Chondrocyte (in vitro differentiated cells): ENCODE results near the gene SUN1. TPM values are rescaled to one million over a fixed set of nuclear protein-coding genes. Genes with fewer than 3 reads are reported as not detected.
"Not testable (repeated sequence)": the region's sequence is repeated elsewhere in the genome, so short reads cannot be mapped to it uniquely, and the experiment has no call there.

Experiments used
- DNase-seq: peaks from one replicate; pipeline ENCODE4 v3.0.0; 2021; ENCODE audit warnings: mixed read lengths, low spot score
- H3K27ac Mint-ChIP-seq: one replicate; pipeline ENCODE4 v1.8.0; 2021; ENCODE audit warnings: mild to moderate bottlenecking, moderate library complexity, mixed read lengths; ENCODE audit not compliant: unreplicated experiment
- H3K27me3 Mint-ChIP-seq: 2 replicates; pipeline ENCODE4 v1.8.0; 2021; ENCODE audit warnings: low read depth, mixed read lengths
- H3K36me3 Mint-ChIP-seq: 2 replicates; pipeline ENCODE4 v1.8.0; 2021; ENCODE audit warnings: low read depth, mixed read lengths
- H3K4me1 Mint-ChIP-seq: 2 replicates; pipeline ENCODE4 v1.8.0; 2021; ENCODE audit warnings: low read depth, mild to moderate bottlenecking, mixed read lengths
- H3K4me3 Mint-ChIP-seq: one replicate; pipeline ENCODE4 v1.8.0; 2021; ENCODE audit warnings: mild to moderate bottlenecking, moderate library complexity, mixed read lengths; ENCODE audit not compliant: unreplicated experiment
- H3K9me3 Mint-ChIP-seq: 2 replicates; pipeline ENCODE4 v1.8.0; 2021; ENCODE audit warnings: low read depth, mixed read lengths
- total RNA-seq: library from RNA; stranded (reverse); gene quantifications from 3 replicates; pipeline ENCODE4 v1.2.1, GENCODE V29; 2021
- TF ChIP-seq, protein P1 (sequence below): fragments of 200-600 bp; sonication (generic); IDR thresholded peaks from 2 replicates; pipeline ENCODE4 v1.5.0; 2021; ENCODE audit warnings: antibody characterized with exemption, mild to moderate bottlenecking, moderate library complexity

SUN1 gene
- total RNA-seq, 1 donor from 2014 or later = 134 TPM

DNA sequence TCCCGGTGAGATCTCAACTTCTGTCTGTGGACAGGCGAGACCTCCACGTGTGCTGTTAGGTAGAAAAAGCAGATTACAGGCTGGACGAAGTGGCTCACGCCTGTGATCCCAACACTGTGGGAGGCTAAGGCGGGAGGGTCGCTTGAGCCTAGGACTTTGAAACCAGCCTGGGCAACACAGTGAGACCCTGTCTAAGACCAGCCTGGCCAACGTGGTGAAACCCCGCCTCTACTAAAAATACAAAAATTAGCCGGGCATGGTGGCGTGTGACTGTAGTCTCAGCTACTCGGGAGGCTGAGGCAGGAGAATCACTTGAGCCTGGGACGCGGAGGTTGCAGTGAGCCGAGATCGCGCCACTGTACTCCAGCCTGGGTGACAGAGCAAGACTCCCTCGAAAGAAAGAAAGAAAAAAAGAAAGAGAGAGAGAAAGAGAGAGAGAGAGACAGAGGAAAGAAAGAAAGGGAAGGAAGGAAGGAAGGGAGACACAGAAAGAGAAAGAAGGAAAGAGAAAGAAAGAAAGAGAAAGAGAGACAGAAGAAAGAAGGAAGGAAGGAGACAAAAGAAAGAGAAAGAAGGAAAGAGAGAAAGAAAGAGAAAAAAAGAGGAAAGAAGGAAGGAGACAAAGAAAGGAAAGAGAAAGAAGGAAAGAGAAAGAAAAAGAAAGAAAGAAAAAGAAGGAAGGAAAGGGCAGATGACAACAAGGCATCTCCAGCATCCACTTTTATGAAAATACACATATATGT is 29.6 kb upstream of the SUN1 start:
- Mint-ChIP-seq H3K9me3 (no peaks in the 10 kb centered on the region), H3K4me1 (peaks cover 28% of the 10 kb centered on the region), H3K36me3 (no peaks in the 10 kb centered on the region), H3K27ac (peak overlapping the region; percentile 63), H3K27me3 (no peaks in the 10 kb centered on the region), H3K4me3 (no peak overlapping the region)
- peak; percentile 26 for DNase-seq
- TF ChIP-seq, protein P1, sequence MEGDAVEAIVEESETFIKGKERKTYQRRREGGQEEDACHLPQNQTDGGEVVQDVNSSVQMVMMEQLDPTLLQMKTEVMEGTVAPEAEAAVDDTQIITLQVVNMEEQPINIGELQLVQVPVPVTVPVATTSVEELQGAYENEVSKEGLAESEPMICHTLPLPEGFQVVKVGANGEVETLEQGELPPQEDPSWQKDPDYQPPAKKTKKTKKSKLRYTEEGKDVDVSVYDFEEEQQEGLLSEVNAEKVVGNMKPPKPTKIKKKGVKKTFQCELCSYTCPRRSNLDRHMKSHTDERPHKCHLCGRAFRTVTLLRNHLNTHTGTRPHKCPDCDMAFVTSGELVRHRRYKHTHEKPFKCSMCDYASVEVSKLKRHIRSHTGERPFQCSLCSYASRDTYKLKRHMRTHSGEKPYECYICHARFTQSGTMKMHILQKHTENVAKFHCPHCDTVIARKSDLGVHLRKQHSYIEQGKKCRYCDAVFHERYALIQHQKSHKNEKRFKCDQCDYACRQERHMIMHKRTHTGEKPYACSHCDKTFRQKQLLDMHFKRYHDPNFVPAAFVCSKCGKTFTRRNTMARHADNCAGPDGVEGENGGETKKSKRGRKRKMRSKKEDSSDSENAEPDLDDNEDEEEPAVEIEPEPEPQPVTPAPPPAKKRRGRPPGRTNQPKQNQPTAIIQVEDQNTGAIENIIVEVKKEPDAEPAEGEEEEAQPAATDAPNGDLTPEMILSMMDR = no peak

DNA sequence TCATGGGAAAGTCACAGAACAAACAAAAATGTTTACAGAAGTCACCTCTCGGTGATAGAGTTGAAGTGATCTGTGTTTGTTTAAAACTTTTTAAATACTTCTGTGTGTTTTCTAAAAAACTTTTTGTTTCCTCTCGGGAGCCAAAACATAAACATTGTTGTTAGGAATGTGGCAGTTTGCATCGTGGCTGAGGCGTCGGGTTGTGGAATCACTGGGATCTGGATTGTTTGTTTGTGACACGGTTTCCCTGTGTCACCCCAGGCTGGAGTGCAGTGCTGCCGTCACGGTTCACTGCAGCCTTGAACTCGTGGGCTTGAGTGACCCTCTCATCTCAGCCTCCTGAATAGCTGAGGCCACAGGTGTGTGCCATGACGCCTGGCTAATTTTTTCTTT is 29.0 kb upstream of the SUN1 start:
- DNase-seq = peak; percentile 28
- Mint-ChIP-seq H3K36me3 (no peaks in the 10 kb centered on the region), H3K9me3 (no peaks in the 10 kb centered on the region), H3K27me3 (no peaks in the 10 kb centered on the region), H3K4me1 (peaks cover 23% of the 10 kb centered on the region), H3K27ac (no peak overlapping the region), H3K4me3 (no peak overlapping the region)
- TF ChIP-seq, protein P1 = no peak

DNA sequence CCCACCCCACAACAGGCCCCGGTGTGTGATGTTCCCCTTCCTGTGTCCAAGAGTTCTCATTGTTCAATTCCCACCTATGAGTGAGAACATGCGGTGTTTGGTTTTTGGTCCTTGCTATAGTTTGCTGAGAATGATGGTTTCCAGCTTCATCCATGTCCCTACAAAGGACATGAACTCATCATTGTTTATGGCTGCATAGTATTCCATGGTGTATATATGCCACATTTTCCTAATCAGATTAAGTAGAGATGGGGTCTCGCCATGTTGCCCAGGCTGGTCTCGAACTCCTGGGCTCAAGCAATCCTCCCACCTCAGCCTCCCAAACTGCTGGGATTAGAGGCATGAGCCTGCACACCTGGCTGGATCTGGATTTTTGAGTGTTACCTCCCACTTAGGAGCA is 28.5 kb upstream of the SUN1 start:
- not testable (repeated sequence) for H3K27me3 Mint-ChIP-seq, H3K27ac Mint-ChIP-seq, DNase-seq, H3K36me3 Mint-ChIP-seq, H3K9me3 Mint-ChIP-seq, H3K4me3 Mint-ChIP-seq
- peaks cover 23% of the 10 kb centered on the region for H3K4me1 Mint-ChIP-seq

DNA sequence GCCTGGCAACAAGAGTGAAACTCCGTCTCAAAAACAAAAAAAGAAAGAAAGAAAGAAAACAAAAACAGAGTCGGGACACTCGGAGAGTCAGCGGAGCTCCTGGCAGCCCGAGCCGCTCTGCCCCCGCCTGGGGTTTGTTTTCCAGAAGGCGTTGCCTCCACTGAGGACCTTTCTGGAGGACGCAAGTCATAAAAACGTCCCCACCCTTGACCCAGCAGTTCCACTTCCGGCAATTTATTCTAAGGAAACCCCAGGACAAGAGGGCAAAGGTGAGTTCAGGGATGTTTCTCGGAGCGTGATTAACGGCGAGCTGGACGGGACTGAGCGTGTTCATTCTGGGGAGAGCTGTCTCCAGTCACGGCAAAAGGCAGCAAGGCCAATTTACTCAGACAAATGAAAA is 27.0 kb upstream of the SUN1 start:
- Mint-ChIP-seq H3K36me3 (no peaks in the 10 kb centered on the region), H3K9me3 (no peaks in the 10 kb centered on the region), H3K27me3 (no peaks in the 10 kb centered on the region), H3K4me3 (no peak overlapping the region), H3K4me1 (peaks cover 19% of the 10 kb centered on the region), H3K27ac (no peak overlapping the region)
- DNase-seq = peak; percentile 27
- TF ChIP-seq, protein P1 = no peak

DNA sequence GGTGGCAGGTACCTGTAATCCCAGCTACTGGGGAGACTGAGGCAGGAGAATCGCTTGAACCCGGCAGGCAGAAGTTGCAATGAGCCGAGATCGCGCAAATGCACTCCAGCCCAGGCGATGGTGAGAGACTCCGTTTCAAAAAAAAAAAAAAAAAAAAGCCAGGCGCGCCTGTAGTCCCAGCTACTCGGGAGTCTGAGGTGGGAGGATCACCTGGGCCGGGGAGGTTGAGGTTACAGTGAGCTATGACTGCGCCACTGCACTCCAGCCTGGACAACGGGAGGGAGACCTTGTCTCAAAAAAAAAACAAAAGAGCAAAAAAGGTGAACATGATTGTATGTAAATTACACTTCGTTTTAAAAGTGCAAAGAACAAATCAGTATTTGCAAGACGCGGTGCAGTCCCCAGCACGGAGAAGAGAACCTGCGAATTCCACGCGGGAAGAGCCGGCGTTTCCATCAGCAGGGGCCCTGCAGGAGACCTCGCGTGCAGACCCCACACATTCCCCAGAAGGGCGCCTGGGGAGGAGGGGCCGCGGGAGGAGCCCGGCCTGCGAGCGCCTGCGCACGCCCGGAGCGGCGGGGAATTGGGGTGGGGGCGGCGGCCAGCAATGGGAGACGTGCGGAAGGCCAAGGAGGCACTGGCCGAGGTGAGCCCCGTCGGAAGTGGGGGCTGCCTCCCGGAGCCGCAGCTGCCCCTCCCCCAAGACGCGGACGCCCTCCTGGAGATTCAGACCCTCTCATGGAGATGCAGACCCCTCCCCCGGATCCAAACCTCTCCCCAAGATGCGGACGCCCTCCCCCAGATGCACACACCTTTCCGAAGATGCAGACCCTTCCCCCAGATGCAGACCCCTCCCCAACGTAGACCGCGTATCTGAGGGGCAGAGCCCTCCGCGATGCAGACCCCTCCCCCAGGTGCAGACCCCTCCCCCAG is 16.7 kb upstream of the SUN1 start:
- DNase-seq = peak; percentile 84
- peak overlapping the region; percentile 80 for H3K27ac Mint-ChIP-seq
- peaks cover 50% of the 10 kb centered on the region for H3K4me1 Mint-ChIP-seq
- H3K9me3 Mint-ChIP-seq = peaks cover 5% of the 10 kb centered on the region
- TF ChIP-seq, protein P1 = no peak
- no peaks in the 10 kb centered on the region for H3K27me3 Mint-ChIP-seq
- peak overlapping the region; percentile 69 for H3K4me3 Mint-ChIP-seq
- H3K36me3 Mint-ChIP-seq = peaks cover 3% of the 10 kb centered on the region
